Activated CD4-positive, alpha-beta memory T cell treated with anti-CD3 and anti-CD28 coated beads, Interleukin-2, amount 10 ng/mL, durations not matched to agents 7 days and 5 days (primary cell): ENCODE results near the gene PHACTR3. TPM values are rescaled to one million over a fixed set of nuclear protein-coding genes. Genes with fewer than 3 reads are reported as not detected.
"Not testable (repeated sequence)": the region's sequence is repeated elsewhere in the genome, so short reads cannot be mapped to it uniquely, and the experiment has no call there.

Experiments
- CTCF ChIA-PET: fragments of 350-600 bp; sonication (Branson Sonifier 250); formaldehyde crosslinking; loops from one replicate; lab custom pipeline; 2021; ENCODE audit warnings: antibody characterized with exemption, inconsistent platforms; lab: Charles Lee
- POLR2A ChIA-PET: fragments of 350-600 bp; sonication (Branson Sonifier 250); formaldehyde crosslinking; loops from one replicate; lab custom pipeline; 2021; ENCODE audit warnings: antibody characterized with exemption; lab: Charles Lee
- DNase-seq: peaks from one replicate; pipeline ENCODE4 v3.0.0-alpha.2; 2020
- H3K27ac Mint-ChIP-seq: one replicate; pipeline ENCODE4 v1.8.0; 2021; ENCODE audit warnings: mild to moderate bottlenecking, mixed read lengths
- H3K27me3 Mint-ChIP-seq: one replicate; pipeline ENCODE4 v1.8.0; 2021; ENCODE audit warnings: mixed read lengths
- H3K36me3 Mint-ChIP-seq: one replicate; pipeline ENCODE4 v1.8.0; 2021; ENCODE audit warnings: low read depth, mixed read lengths
- H3K4me1 Mint-ChIP-seq: one replicate; pipeline ENCODE4 v1.8.0; 2021; ENCODE audit warnings: mixed read lengths
- H3K4me3 Mint-ChIP-seq: one replicate; pipeline ENCODE4 v1.8.0; 2021; ENCODE audit warnings: mild to moderate bottlenecking, mixed read lengths
- H3K9me3 Mint-ChIP-seq: one replicate; pipeline ENCODE4 v1.8.0; 2021; ENCODE audit warnings: mixed read lengths
- total RNA-seq, 2 experiments: library from RNA; stranded (reverse); gene quantifications; one replicate each; pipeline ENCODE4 v1.2.3, GENCODE V29; 2021

PHACTR3 gene
- total RNA-seq, result not detected

DNA sequence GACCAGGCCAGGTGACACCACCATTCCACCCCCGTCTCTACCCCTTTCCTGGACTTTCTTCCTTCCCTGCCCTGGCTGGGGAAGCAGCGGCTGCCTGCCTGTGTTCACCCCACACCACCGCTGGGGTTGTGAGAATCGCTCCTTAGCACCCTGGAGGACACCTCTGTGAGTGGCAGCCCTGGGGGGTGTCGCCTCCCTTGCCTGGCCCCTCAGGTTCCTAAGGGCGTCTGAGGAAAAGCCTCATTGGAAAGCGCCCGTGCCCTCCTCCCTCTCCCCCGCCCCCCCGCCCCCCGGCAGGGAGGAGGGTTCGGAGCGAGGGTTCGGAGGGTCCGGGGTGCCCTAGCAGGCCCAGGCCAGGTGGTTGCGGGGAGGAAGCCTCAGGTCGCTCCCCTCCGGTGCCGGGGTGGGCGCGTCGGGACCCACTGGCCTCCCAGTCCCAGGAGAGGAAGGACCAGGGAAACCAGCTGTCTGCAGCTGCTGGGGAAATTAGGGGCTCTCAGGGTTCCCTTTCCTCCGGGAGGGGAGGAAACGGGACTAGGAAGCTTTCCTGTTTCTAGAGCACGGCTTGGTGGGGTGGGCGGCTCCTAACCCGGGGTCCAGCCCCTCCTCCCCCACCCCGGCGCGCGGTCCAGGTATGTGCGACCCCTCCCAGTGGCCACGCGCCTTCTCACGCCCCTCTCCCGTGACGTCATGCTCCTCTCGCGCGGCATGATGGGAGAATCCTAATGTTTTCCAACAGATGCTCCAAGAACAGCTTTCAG lies at the start of gene PHACTR3:
TSS of gene PHACTR3 (plus strand) at position 760 of the 761 bp plus-strand sequence. CDS start 475 bp downstream, outside the sequence.
- CTCF ChIA-PET, result no interaction called here
- Mint-ChIP-seq H3K9me3 (no peaks in the 10 kb centered on the region), H3K36me3 (no peaks in the 10 kb centered on the region), H3K27ac (no peak within 1 kb of the TSS), H3K4me1 (no peaks in the 10 kb centered on the region), H3K4me3 (no peak within 1 kb of the TSS), H3K27me3 (peaks cover 58% of the 10 kb centered on the region)
- DNase-seq, result no peak
- POLR2A ChIA-PET, result no interaction called here

- H3K4me1 Mint-ChIP-seq, DNase-seq, H3K36me3 Mint-ChIP-seq, H3K27ac Mint-ChIP-seq, POLR2A ChIA-PET, H3K27me3 Mint-ChIP-seq, H3K9me3 Mint-ChIP-seq, CTCF ChIA-PET: not testable (repeated sequence)
- H3K4me3 Mint-ChIP-seq, result peak overlapping the region; percentile 2
Observed at GRCh38 chr20:59557733-59558529, 46.4 kb upstream of the PHACTR3 start.

- Mint-ChIP-seq H3K27ac (no peak overlapping the region), H3K27me3 (peaks cover 4% of the 10 kb centered on the region), H3K4me1 (peaks cover 4% of the 10 kb centered on the region), H3K36me3 (no peaks in the 10 kb centered on the region), H3K4me3 (no peak overlapping the region), H3K9me3 (no peaks in the 10 kb centered on the region)
- ChIA-PET POLR2A (no interaction called here), CTCF (interaction anchor here (3.0 kb wide), 1 partner anchor 12 kb away, joined by 21 read pairs; no protein-coding TSS in a partner anchor)
- no peak for DNase-seq
Observed at GRCh38 chr20:59559024-59559817, 45.1 kb upstream of the PHACTR3 start.

- CTCF ChIA-PET, result interaction anchor here (3.0 kb wide), 1 partner anchor 11 kb away, joined by 21 read pairs; no protein-coding TSS in a partner anchor
- Mint-ChIP-seq H3K27ac (no peak overlapping the region), H3K4me3 (no peak overlapping the region), H3K27me3 (peaks cover 3% of the 10 kb centered on the region), H3K36me3 (no peaks in the 10 kb centered on the region), H3K4me1 (peaks cover 4% of the 10 kb centered on the region), H3K9me3 (no peaks in the 10 kb centered on the region)
- POLR2A ChIA-PET, result no interaction called here
- DNase-seq, result no peak
Observed at GRCh38 chr20:59559863-59560262, 44.5 kb upstream of the PHACTR3 start.

DNA sequence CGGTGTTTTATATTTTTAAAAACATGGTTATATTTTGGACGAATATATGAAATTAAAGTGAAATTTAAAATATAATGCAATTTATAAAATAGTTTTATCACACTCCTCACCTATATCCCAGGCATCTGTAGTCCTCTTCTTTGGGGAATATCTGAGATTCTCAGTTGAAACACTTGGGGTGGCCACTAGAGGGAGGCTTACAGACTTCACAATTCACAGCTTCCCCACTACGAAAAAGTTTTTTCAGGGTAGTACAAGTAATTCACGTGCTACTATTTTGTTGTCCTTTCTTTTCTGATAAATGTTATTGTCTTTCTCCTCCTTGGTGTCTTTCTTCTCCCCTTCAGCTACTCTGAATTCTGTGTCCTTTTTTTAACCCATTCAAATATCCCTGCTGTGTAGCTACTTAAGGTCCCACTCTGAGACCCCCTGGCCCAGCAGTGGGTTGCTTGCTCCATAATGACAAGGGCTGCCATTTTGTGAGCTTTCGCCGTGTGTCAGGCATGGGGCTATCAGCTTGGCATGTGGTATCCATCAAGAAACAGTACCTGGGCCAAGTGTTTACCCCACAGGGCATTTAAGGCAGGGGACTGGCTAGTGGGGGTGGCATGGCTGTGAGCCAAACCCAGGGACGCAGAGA lies 43.6 kb upstream of the PHACTR3 start:
- POLR2A ChIA-PET, result no interaction called here
- DNase-seq, result no peak
- Mint-ChIP-seq H3K36me3 (no peaks in the 10 kb centered on the region), H3K4me3 (no peak overlapping the region), H3K27ac (no peak overlapping the region), H3K4me1 (peaks cover 4% of the 10 kb centered on the region), H3K9me3 (no peaks in the 10 kb centered on the region), H3K27me3 (peaks cover 3% of the 10 kb centered on the region)
- CTCF ChIA-PET, result interaction anchor here (3.0 kb wide), 1 partner anchor 10 kb away, joined by 21 read pairs; no protein-coding TSS in a partner anchor

DNA sequence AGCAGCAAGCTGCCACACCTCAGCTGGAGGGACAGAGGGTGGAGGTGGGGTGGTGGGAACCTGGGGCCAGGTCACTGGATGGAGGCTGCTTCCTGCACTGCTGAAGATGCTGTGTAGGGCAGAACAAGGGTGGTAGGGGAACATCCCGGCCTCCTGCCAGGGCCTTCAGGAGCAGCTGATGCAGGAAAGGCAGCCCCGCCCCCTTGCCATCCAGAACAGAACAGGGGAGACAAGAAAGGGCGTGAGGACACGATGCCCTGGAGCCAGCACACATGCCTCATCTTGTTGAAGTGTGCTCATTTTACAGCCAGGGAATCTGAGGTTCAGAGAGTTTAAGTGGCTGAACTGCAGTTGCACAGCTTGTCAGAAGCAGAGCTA lies 43.1 kb upstream of the PHACTR3 start:
- Mint-ChIP-seq H3K4me1 (peaks cover 4% of the 10 kb centered on the region), H3K4me3 (no peak overlapping the region), H3K27me3 (peaks cover 3% of the 10 kb centered on the region), H3K27ac (no peak overlapping the region), H3K9me3 (no peaks in the 10 kb centered on the region), H3K36me3 (no peaks in the 10 kb centered on the region)
- POLR2A ChIA-PET, result no interaction called here
- CTCF ChIA-PET, result interaction anchor here (3.0 kb wide), 1 partner anchor 10 kb away, joined by 21 read pairs; no protein-coding TSS in a partner anchor
- no peak for DNase-seq

- DNase-seq, result no peak
- H3K9me3 Mint-ChIP-seq, result no peaks in the 10 kb centered on the region
- peaks cover 4% of the 10 kb centered on the region for H3K4me1 Mint-ChIP-seq
- H3K36me3 Mint-ChIP-seq, result no peaks in the 10 kb centered on the region
- no peak overlapping the region for H3K4me3 Mint-ChIP-seq
- ChIA-PET POLR2A (no interaction called here), CTCF (interaction anchor here (3.0 kb wide), 1 partner anchor 9 kb away, joined by 21 read pairs; no protein-coding TSS in a partner anchor)
- H3K27me3 Mint-ChIP-seq, result peaks cover 3% of the 10 kb centered on the region
- H3K27ac Mint-ChIP-seq, result no peak overlapping the region
Observed at GRCh38 chr20:59561614-59562277, 42.6 kb upstream of the PHACTR3 start.

DNA sequence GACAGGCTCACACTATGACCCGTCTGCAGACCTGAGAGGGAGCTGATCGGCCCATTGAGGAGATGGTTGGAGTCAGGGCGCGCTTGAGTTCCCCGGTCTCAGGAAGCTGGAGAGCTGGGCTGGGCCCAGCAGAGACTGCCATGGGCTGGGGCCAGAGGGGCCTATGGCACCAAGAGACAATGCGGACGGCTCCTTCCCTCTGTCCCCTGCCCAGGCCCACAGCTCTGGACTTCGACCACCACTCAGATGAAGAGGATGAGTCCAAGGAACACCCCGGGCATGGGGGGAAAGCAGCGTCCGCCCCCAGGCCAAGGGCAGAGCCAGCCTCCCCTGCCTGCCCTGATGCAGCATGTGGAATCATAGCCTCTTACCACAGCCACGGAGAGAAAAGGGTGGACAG lies 40.2 kb upstream of the PHACTR3 start:
- Mint-ChIP-seq H3K4me1 (no peaks in the 10 kb centered on the region), H3K4me3 (no peak overlapping the region), H3K9me3 (no peaks in the 10 kb centered on the region), H3K36me3 (no peaks in the 10 kb centered on the region), H3K27me3 (no peaks in the 10 kb centered on the region), H3K27ac (no peak overlapping the region)
- no peak for DNase-seq
- POLR2A ChIA-PET, result no interaction called here
- CTCF ChIA-PET, result no interaction called here

DNA sequence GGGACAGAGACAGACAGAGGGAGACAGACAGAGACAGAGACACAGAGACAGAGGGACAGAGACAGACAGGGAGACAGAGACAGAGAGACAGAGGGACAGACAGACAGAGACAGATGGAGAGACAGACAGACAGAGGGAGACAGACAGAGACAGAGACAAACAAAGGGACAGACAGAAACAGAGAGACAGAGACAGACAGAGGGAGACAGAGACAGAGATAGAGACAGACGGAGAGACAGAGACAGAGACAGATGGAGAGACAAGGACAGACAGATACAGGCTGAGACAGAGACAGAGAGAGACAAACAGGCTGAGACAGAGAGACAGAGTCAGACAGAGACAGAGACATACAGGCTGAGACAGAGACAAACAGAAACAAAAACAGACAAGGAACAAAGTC lies 39.4 kb upstream of the PHACTR3 start:
- DNase-seq, result no peak
- H3K4me3 Mint-ChIP-seq, result no peak overlapping the region

GRCh38 chr20:59565768-59566461 lies 38.4 kb upstream of the PHACTR3 start:
- H3K4me1 Mint-ChIP-seq, result no peaks in the 10 kb centered on the region
- H3K27me3 Mint-ChIP-seq, result peaks cover 3% of the 10 kb centered on the region
- CTCF ChIA-PET, result no interaction called here
- DNase-seq, result no peak
- no peak overlapping the region for H3K4me3 Mint-ChIP-seq
- POLR2A ChIA-PET, result no interaction called here
- H3K9me3 Mint-ChIP-seq, result no peaks in the 10 kb centered on the region
- no peak overlapping the region for H3K27ac Mint-ChIP-seq
- no peaks in the 10 kb centered on the region for H3K36me3 Mint-ChIP-seq

More for the DNA sequence above, 39.4 kb upstream of the PHACTR3 start:
- Mint-ChIP-seq H3K9me3 (no peaks in the 10 kb centered on the region), H3K36me3 (no peaks in the 10 kb centered on the region), H3K27ac (no peak overlapping the region), H3K4me1 (no peaks in the 10 kb centered on the region), H3K27me3 (peaks cover 3% of the 10 kb centered on the region)
- ChIA-PET POLR2A (no interaction called here), CTCF (no interaction called here)

GRCh38 chr20:59566631-59567524 lies 37.5 kb upstream of the PHACTR3 start:
- DNase-seq, result no peak
- Mint-ChIP-seq H3K4me3 (no peak overlapping the region), H3K27me3 (peaks cover 3% of the 10 kb centered on the region), H3K9me3 (no peaks in the 10 kb centered on the region), H3K27ac (no peak overlapping the region), H3K4me1 (no peaks in the 10 kb centered on the region), H3K36me3 (no peaks in the 10 kb centered on the region)
- ChIA-PET POLR2A (no interaction called here), CTCF (no interaction called here)
